Effector CD4-positive, alpha-beta T cell (primary cell): ENCODE measurements around the gene CCDC184.
A peak's percentile ranks its signal among the peaks of the same experiment; 100 is the strongest.
"Not testable (repeated sequence)": the region's sequence is repeated elsewhere in the genome, so short reads cannot be mapped to it uniquely, and the experiment has no call there.

Experiments used
- DNase-seq: peaks from one replicate; pipeline ENCODE4 v3.0.0-alpha.2; 2020

CCDC184 gene

DNA sequence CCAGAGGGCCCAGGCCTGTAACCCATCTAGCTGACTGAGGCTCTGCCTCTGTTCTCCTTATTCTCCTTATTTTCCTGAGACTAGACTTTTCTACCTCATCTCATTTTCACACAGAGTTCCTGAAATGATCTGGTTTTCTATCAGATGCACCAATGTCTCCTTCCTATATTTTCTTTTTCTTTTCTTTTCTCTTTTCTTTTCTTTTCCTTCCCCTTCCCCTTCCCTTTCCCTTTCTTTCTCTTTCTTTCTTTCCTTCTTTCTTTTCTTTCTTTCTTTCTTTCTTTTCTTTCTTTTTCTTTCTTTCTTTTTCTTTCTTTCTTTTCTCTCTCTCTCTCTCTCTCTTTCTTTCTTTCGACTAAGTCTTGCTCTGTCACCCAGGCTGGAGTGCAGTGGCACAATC, 3.0 kb upstream of the CCDC184 start:
- DNase-seq, result no peak

DNA sequence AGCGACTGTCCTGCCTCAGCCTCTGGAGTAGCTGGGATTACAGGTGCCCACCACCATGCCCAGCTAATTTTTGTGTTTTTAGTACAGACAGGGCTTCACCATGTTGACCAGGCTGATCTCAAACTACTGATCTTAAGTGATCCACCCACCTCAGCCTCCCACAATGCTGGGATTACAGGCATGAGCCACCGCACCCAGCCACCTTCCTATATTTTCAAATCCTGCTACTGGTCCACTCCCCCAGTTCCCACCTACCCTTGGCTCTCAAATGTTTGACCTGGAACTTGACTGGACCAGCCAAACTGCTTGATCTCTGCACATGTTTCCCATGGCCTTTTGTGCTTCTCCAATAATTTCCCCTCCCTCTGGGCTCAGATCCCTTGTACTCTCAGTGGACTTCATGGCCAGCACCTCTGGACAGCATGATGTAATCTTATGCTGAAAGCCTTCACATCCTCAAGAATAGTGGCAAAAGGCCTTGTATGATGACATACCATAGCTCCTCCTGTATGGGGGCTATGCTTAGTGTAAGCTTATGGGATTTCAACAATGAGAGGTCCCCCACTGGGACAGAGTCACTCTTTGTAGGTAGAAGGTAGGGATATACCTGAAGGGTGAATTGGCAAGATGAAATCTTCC, 2.5 kb upstream of the CCDC184 start:
- DNase-seq, result no peak

DNA sequence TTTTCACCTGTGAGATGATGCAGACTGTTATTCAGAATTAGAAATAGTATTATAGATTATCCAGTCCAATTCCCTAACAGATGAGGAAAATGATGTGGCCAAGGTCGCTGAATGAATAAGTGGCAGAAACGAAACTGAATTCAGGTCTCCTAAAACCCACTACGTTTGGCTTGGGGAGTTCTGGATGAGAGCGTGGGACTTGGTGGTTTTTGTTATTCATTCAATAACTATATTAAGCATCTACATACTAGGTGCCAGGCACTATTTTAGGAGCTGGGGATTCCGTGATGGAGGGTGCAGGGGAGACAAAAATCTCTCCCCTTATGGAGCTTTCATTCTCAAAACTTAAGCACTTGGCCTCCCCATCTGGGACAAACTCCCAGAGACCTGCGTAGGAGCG, 813 bp upstream of the CCDC184 start:
- DNase-seq, result no peak

DNA sequence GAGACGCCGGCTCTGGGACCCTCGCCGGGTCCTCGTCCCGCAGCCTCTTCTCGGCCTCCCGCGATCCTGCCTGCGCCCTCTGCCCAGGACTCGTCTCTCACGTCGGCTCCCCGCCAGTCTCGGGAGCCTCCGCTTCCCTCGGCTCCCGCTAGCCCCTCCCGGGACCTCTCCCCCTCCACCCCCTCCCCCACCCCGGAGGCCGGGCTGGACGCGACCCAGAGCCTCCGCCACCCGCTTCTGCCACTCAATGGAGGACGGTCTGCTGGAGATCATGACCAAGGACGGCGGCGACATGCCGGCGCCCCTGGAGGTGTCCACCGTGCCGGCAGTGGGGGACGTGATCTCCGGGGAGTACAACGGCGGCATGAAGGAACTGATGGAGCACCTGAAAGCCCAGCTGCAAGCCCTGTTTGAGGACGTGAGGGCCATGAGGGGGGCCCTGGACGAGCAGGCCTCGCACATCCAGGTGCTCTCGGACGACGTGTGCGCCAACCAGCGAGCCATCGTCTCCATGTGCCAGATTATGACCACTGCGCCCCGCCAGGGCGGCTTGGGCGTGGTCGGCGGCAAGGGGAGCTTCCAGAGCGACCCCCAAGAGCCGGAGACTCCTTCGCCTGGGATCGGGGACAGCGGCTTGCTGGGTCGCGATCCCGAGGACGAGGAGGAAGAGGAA, 568 bp downstream of the CCDC184 start:
- no peak for DNase-seq

DNA sequence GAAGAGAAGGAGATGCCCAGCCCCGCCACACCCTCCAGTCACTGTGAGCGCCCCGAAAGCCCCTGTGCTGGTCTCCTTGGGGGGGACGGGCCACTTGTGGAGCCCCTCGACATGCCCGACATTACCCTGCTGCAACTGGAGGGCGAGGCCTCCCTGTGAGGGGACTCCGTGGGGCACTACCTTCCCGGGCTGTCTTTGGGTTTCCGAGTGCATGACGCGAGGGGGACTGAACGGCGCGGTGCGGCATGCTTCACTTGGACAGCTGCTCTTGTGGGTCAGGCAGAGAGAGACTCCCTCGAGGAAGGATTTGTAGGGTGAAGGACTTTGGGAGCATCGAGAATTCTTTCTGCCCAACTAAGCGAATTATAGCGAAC, 1.1 kb downstream of the CCDC184 start:
- DNase-seq, result no peak

DNA sequence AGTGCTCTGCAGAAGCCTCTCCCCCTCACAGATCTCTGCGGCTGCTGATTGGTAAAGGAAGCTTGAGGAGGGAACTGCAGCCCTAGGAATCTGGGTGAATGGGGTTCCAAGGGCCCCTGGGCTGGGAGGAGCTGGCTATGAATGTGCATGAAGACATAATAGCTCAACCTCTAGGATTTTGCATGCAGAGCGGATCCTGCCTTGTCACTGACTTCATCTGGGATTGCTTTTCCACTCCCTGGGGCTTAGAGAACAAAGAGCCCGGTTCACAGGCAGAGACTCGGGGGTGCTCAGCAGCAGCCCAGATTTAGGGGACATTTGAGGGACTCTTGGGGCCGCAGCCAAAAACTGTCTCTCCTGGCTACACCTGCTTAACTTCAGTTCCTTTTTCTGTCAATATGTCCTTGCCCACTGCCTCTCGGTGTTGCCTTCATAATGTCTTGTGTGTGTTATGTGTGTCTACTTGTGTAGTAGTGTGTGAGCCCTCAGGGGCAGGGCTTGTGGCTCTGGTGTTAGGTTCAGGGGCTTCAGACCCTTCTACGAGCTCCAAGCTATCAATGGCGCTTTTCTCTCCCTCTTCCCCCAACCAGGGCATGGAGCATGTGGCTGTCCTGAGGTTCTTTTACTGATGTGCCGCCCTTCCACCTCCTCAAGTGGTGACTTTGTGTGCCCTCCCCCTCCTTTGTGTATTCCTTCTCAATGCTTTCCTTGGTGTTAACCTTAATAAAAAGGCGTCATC, 1.9 kb downstream of the CCDC184 start:
- DNase-seq, result no peak

DNA sequence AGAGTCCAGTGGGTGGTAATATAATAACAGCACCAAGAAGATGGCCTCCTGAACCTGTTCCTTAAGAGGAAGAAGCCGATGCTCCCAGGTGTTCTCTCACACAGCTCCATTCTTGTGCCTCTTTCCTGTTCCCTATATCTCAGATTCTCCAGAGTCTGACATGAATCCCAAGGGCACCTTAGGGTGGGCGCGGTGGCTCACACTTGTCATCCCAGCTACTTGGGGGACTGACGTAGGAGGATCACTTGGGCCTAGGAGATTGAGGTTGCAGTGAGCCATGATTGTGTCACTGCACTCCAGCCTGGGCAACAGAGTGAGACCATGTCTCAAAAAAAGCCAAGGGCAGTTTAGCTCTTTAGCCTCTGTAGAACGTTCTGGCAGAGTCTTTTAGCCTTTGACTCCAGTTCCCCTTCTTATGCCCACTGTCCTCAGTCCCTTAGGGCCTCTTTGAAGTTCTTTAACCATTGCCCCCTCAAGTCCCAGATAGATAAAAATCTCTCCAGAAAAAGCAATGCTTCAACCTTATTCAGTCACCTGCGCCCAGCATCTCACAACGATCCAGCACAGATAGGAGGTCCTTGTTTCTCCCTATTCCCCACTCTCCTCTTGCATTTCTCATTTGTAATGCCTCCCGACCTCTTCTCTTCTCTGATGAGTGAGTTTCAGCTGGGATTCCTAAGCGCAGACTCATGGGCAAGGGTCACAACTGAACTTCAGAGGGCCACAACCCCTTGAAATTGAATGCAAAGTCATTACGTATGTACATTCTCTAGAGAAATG, 4.7 kb downstream of the CCDC184 start:
- no peak for DNase-seq

DNA sequence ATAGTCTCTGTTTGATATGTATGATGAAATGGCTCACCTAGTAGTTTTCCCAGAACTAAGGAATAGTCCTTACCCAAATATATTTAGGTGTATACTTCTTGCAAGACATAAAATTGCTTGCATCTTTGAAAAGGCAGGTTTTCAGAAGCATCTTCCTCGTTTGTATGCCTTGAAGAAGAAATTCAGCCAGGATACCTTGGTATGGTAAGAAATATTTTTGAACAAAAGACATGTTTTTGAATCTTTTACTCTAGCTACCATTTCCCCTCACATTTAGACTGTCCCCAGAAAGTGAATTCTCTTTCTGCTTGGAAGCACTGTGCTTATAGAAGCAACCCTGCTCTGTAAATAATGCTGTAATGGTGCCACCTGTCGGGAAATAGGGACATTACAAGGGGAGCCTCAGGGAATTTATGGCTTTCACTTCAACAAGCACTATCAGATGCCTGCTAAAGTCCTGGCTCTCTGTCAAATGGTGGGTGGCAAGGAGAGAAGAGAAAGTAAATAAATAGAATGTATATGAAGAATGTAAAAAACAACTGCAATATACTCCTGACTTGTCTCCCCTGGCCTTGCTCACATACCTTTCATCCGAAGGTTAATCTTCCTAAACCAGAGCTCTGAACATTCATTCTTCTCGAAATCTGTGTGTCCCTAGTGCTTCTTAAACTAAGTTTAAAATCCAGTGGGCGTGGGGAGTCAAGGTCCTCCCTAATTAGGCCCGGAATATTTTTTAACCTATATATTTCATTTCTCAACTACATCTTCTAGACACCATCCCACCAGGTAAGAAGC, 6.1 kb downstream of the CCDC184 start:
- peak; percentile 57 for DNase-seq

DNA sequence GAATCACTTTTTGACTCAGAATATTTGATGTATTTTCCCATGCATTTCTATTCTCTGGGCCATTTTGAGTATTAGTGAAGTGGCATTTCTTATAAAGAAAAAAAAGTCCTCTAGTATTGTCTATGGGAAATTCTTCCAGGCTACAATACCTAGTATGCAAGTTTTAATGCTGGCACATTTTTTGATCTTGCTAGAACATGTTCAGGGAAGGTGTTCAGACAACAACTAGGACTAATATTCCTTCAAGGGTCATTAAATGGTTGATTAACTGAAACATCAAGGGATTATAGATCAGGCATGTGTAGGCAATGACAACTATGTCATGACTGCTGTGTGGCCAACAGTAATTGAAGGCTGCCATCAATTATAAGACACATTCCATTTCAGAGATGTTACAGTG, 7.7 kb downstream of the CCDC184 start:
- DNase-seq, result no peak

DNA sequence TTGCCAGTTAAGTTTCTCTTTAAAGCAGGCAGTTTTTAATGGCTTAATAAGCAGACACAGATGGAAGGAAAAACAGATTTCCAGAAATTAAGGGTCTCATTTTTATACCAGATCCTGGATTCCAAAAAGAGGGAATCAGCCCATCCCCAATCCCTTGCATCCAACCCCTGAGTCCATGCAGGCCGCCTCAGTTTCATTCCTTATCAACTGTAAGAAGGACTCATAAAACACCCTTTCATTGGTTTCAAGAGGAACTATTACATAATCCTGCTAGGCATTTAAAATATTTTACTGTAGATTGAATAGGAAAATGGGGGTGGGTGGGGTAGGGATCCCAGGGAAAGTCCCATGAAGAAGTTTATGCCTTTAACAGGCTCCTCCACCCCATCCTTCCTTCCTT, 9.4 kb downstream of the CCDC184 start:
- DNase-seq, result no peak

DNA sequence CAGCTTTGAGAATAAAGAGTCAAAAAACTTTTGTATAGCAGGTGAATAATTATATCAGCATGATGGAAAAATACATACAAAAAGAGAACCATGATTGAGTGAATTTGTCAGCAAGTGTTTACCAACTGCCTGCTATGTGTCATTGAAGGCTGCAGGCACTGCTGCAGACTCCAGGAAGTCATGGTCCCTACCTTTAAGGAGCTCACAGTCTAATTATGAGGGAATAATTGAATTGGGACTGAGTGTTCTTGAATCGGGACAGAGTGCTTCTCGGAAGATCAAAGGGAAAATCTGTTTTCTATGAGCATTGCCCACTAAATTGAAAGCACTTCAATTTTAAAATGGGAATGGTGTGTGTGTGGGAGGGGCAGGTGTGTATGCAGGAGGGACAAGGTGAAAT, 10.2 kb downstream of the CCDC184 start:
- DNase-seq, result no peak

DNA sequence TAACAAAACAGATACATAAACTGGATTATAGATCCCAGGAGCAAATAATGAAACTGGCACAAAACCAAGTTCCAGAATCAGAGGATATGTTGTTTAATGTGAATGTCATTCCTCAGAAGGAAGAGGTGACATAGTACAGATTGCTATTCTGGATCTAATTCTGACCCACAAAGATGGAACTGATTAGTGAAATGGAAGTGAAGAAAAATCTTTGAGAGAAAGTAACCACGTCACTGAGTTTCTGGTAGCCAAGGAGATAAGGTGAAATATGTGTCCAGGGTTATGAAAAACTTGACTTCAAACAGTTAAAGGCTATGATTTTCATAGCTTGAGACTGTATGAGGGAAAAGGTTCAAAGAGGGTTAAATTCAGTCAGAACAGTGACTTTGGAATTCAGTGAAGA, 11.4 kb downstream of the CCDC184 start:
- no peak for DNase-seq

DNA sequence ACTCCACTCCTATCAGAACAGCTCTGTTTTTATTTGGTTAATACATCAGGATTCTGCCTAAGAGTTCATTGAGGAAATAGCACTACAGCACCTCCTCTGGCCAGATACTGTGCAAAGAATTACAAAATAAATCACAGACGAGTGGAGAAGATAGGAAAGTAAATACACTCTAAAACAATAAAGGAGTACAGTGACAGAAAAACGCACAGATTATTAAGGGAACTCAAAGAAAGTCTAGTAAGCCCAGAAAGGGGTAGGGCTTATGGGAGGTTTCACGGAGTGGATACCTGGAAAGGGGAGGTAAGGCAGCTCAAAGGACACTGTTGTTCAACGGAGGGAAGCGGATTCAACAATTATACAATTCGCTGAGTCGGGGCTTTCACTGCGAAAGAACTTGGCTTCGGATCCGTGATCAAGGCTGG, 14.1 kb downstream of the CCDC184 start:
- peak; percentile 8 for DNase-seq

DNA sequence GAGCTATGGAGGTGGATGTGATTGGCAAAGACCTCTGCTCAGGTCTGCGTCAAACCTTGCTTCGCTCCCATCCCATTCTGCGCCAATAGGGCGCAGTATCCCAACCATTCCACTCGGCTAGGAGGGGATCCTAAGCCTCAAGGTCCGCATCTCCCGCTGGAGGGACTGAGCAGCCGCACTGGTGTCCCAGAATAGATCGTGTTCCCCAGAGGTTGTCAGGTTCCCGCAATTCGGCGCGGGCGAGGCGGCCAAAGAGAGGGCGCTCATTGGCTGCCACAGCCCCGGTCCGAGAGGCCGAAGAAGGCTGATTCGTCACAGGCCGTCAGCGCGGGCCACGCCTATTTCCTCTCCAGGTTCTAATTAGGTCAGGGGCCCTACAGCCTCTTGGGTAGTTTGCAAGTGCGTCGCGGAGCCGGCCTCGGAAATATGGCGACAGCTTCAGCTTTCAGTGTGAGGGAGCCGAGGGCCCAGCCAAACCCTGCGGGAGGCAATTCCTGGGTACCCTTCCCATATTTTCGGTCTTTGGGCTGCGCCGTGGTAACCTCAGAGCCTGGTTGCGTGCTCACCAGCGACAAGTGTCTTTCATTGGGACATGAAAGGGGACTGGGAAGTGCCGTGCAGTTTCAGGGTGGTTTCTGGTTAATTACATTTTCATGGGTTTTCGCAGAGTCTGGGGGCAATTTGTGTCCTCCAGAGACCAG, 14.7 kb downstream of the CCDC184 start:
- DNase-seq, result peak; percentile 82

DNA sequence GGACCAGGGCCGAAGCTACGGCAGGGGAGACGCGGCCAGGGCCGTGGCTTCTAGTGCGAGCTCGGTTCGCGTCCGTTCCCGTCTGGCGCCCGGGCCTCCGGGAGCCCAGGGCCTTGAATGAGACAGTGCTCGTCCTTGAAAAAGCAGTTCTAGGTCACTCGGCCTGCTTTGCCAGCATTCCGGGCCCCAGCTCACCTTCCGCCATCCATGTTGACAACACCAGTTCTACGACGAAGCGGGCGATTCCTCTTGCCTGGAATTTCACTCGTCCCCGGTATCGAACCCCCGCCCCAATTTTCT, 15.2 kb downstream of the CCDC184 start:
- DNase-seq, result peak; percentile 8

DNA sequence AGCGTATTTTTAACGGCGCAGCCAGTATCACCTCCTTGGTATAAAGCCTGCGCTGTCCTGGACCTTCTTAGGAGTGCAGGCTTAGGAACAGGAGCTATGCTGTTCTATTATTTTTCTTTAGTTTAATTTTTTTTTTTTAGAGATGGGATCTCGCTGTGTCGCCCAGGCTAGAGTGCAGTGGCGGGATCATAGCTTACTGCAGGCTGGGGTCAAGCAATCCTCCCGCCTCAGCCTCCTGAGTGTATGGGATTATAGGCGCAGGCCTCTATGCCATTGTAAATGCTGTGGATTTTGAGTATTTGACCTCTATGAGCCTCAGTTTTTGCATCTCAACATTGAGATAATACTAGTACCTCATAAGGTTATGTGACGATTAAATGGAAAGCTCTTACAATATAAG, 15.5 kb downstream of the CCDC184 start:
- no peak for DNase-seq

DNA sequence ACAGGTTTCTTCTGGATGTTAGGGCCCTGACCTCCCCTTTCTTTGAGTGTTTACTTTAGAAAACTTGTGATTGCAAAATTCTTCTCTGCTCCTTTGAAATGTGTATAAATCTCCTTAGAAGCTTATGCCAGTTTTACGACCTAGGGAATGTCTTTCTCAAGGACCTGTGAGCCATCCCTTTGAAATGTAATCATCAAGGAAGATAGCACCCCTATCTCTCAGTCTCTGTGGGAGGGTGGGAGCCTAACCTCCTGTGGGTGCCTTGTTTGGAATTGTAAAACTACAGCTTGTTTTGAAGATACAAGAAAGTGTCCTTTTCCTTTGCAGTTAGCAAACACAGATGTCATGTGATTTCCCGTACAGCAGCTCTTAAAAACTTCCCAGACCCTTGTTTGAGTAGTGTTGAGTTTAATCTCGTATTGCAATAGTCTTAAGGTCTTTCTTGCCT, 16.4 kb downstream of the CCDC184 start:
- no peak for DNase-seq

DNA sequence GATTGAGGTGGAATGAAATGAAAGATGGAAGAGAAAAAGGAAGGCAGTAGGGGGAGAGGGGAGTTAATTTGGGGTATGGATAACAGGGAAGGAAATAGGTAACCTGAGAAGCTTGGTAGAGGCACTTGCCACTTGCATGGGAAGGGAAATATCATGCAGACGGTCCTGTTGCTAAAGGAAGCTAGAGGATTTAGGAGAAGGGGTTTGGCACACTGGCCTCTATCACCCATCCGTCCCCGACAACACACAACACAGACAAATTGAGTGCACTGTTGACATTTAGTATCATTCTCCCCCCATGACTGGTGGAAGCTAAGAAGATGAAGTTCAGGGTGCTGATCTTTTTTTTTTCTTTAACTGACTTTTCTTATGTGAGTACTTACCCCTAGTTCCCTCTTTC, 17.6 kb downstream of the CCDC184 start:
- no peak for DNase-seq

DNA sequence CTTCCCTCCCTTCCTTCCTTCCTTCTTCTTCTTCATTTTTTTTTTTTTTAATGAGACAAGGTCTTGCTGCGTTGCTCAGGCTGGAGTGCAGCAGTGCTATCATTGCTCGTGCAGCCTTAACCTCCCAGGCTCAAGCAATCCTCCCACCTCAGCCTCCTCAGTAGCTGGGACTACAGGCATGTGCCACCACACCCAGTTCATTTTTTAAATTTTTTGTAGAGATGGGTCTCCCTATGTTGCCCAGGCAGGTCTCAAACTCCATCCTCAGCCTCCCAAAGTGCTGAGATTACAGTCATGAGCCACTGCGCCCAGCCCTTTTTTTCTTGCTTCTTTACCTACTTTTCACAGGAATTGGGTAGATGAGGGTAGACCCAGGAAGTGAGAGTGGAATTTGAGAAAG, 18.1 kb downstream of the CCDC184 start:
- DNase-seq, result no peak

DNA sequence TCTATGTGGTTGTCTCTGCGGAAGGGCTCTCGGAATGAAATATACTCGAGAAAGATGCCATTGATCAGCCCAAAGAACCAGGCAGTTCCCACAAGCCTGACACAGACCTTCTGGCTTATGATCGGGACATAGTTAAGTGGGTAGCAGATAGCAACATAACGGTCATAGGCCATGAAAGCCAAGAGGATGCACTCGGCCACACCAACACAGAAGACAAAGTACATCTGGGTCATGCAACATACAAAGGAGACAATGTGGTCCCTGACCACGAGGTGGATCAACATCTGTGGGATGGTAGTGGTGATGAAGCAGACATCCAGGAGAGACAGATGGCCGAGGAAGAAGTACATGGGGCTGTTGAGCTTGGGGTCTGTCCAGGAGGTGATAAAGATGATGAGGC, 19.3 kb downstream of the CCDC184 start:
- no peak for DNase-seq

DNA sequence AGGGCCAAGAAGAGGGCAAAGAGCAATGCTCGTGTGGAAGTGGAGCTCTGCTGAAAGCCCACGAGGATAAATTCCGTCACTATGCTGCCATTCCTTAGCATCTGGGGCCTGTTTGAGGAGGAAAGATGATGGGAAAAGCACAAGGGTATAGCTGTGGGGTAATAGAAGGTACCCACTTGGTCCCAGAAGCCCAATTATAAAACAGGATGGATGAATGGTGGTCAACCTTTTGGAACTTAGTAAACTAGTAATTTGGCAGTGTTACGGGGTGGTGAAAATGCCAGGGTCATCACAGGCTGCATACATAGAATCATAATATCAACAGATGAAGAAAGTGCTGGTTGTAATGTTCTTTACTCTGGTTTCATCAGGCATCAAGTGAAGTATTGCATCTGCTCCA, 19.7 kb downstream of the CCDC184 start, which contains the start of gene OR10AD1:
Gene OR10AD1, minus strand, starts transcription at position 101 of the 400 bp plus-strand sequence. Its CDS starts 0 bp downstream, at position 101.
- no peak for DNase-seq

DNA sequence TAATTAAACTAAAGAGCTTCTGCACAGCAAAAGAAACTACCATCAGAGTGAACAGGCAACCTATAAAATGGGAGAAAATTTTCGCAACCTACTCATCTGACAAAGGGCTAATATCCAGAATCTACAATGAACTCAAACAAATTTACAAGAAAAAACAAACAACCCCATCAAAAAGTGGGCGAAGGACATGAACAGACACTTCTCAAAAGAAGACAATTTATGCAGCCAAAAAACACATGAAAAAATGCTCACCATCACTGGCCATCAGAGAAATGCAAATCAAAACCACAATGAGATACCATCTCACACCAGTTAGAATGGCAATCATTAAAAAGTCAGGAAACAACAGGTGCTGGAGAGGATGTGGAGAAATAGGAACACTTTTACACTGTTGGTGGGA, 26.1 kb downstream of the CCDC184 start:
- not testable (repeated sequence) for DNase-seq
